Measurements from ENCODE around the gene LNX1.
"Not testable (repeated sequence)": the region's sequence is repeated elsewhere in the genome, so short reads cannot be mapped to it uniquely, and the experiment has no call there.

LNX1 gene

GRCh38 chr4:53490161-53490956, 100.9 kb downstream of the LNX1 start:
- no peak for DNase-seq

- DNase-seq: no peak
Observed at GRCh38 chr4:53489279-53489889, 101.9 kb downstream of the LNX1 start.

GRCh38 chr4:53487766-53488165, 103.5 kb downstream of the LNX1 start:
- no peak for DNase-seq

GRCh38 chr4:53485658-53486040, 105.6 kb downstream of the LNX1 start:
- DNase-seq: no peak

GRCh38 chr4:53484911-53485657, 106.2 kb downstream of the LNX1 start:
- no peak for DNase-seq

GRCh38 chr4:53483250-53483649, 108.0 kb downstream of the LNX1 start:
- no peak for DNase-seq

- DNase-seq: no peak
Observed at GRCh38 chr4:53481586-53481985, 109.7 kb downstream of the LNX1 start.

GRCh38 chr4:53480909-53481308, 110.4 kb downstream of the LNX1 start:
- DNase-seq: no peak

GRCh38 chr4:53479736-53480525, 111.4 kb downstream of the LNX1 start:
- no peak for DNase-seq

GRCh38 chr4:53478671-53479456, 112.4 kb downstream of the LNX1 start:
- no peak for DNase-seq

GRCh38 chr4:53477636-53478035, 113.7 kb downstream of the LNX1 start:
- no peak for DNase-seq

- no peak for DNase-seq
Observed at GRCh38 chr4:53477038-53477565, 114.2 kb downstream of the LNX1 start.

GRCh38 chr4:53476232-53477037, 114.9 kb downstream of the LNX1 start:
- DNase-seq: no peak

- not testable (repeated sequence) for DNase-seq
Observed at GRCh38 chr4:53466576-53466975, 124.7 kb downstream of the LNX1 start.

GRCh38 chr4:53465891-53466290, 125.4 kb downstream of the LNX1 start:
- no peak for DNase-seq

- DNase-seq: no peak
Observed at GRCh38 chr4:53465281-53465680, 126.0 kb downstream of the LNX1 start.

- no peak for DNase-seq
Observed at GRCh38 chr4:53463340-53463739, 127.9 kb downstream of the LNX1 start.

- no peak for DNase-seq
Observed at GRCh38 chr4:53461244-53461643, 130.0 kb downstream of the LNX1 start.

- no peak for DNase-seq
Observed at GRCh38 chr4:53459548-53459947, 131.7 kb downstream of the LNX1 start.

- no peak for DNase-seq
Observed at GRCh38 chr4:53456178-53456577, 135.1 kb downstream of the LNX1 start.

GRCh38 chr4:53455766-53456165, 135.5 kb downstream of the LNX1 start:
- no peak for DNase-seq
